B cell (primary cell): Measurements from ENCODE around the gene KPNA5. TPM values are rescaled to one million over a fixed set of nuclear protein-coding genes. Genes with fewer than 3 reads are reported as not detected.

ENCODE experiments used
- ATAC-seq: fragments of 200-7000 bp; cut with Tn5 transposase; one replicate; pipeline ENCODE4 v1.10.0; 2021; ENCODE audit warnings: low read depth, mild to moderate bottlenecking, moderate number of reproducible peaks, moderate library complexity
- CTCF ChIA-PET: fragments of 350-600 bp; sonication (Branson Sonifier 250); formaldehyde crosslinking; loops from one replicate; lab custom pipeline; 2021; ENCODE audit warnings: antibody characterized with exemption, inconsistent platforms; lab: Charles Lee
- POLR2A ChIA-PET: fragments of 350-600 bp; sonication (Branson Sonifier 250); formaldehyde crosslinking; loops from one replicate; lab custom pipeline; 2021; ENCODE audit warnings: antibody characterized with exemption; lab: Charles Lee
- DNase-seq: peaks from one replicate; pipeline ENCODE4 v3.0.0; 2013
- H2AFZ ChIP-seq: 2 replicates; pipeline ENCODE4 v1.6.1; 2012; ENCODE audit warnings: mild to moderate bottlenecking, low read depth, low read length; ENCODE audit not compliant: insufficient read depth, poor library complexity, severe bottlenecking
- H3K27ac ChIP-seq, 2 donors: 1 replicate in 1 of 2; 2 replicates in 1 of 2; pipeline ENCODE4 v1.5.1; 2012 to 2013; ENCODE audit warnings: low read length in 2 of 2, mild to moderate bottlenecking in 2 of 2, moderate library complexity in 1 of 2
- H3K27me3 ChIP-seq, 4 experiments: fragments of 200-600 bp in 1 of 4; sonication (generic) in 1 of 4; replicated peaks in 1 of 4; 1 replicate in 2 of 4; 2 replicates in 2 of 4; pipeline versions ENCODE4 v1.6.1 to v1.7.0; 2013 to 2016; ENCODE audit warnings: low read length in 3 of 4, mild to moderate bottlenecking in 2 of 4, mixed read lengths in 1 of 4, moderate library complexity in 1 of 4; ENCODE audit not compliant: insufficient read depth in 4 of 4, control insufficient read depth in 3 of 4; ENCODE audit errors: control extremely low read depth in 1 of 4
- H3K36me3 ChIP-seq, 2 experiments: replicated peaks in 1 of 2; 1 replicate in 1 of 2; 2 replicates in 1 of 2; pipeline versions ENCODE4 v1.6.1 to v1.7.1; 2013; ENCODE audit warnings: low read length in 1 of 2; ENCODE audit not compliant: insufficient read depth in 2 of 2, control insufficient read depth in 1 of 2; ENCODE audit errors: control extremely low read depth in 1 of 2, extremely low read depth in 1 of 2
- H3K4me1 ChIP-seq, 2 donors: fragments of 200-600 bp in 1 of 2; sonication (generic) in 1 of 2; 1 replicate in 1 of 2; 2 replicates in 1 of 2; pipeline versions ENCODE4 v1.5.1 to v1.6.1; 2013 to 2017; ENCODE audit warnings: low read length in 2 of 2; ENCODE audit not compliant: control insufficient read depth in 2 of 2, insufficient read depth in 2 of 2
- H3K4me2 ChIP-seq: replicated peaks from 2 replicates; pipeline ENCODE3; 2012; ENCODE audit warnings: mild to moderate bottlenecking, low read depth, low read length; ENCODE audit not compliant: poor library complexity, severe bottlenecking
- H3K4me3 ChIP-seq, 5 experiments: fragments of 200-600 bp in 1 of 5; sonication (generic) in 1 of 5; 1 replicate in 3 of 5; 2 replicates in 2 of 5; pipeline versions ENCODE4 v1.5.1 to v1.7.0; 2011 to 2016; ENCODE audit warnings: low read length in 4 of 5, mild to moderate bottlenecking in 4 of 5, low read depth in 2 of 5, control low read depth in 1 of 5, moderate library complexity in 1 of 5; ENCODE audit not compliant: insufficient read depth in 1 of 5; ENCODE audit errors: control extremely low read depth in 1 of 5, extremely low read depth in 1 of 5
- H3K79me2 ChIP-seq: fragments of 200-600 bp; sonication (generic); one replicate; pipeline ENCODE4 v1.6.0; 2016; ENCODE audit warnings: low read length; ENCODE audit not compliant: control insufficient read depth, insufficient read depth
- H3K9ac ChIP-seq: fragments of 200-600 bp; sonication (generic); 2 replicates; pipeline ENCODE4 v1.6.1; 2017; ENCODE audit warnings: mild to moderate bottlenecking, low read length, moderate library complexity
- H3K9me3 ChIP-seq, 3 donors: one replicate each; pipeline versions ENCODE4 v1.6.1 to v1.7.1; 2013; ENCODE audit warnings: low read length in 2 of 3; ENCODE audit not compliant: control insufficient read depth in 2 of 3, insufficient read depth in 1 of 3; ENCODE audit errors: control extremely low read depth in 1 of 3
- H4K20me1 ChIP-seq: 2 replicates; pipeline ENCODE4 v1.6.0; 2012; ENCODE audit warnings: mild to moderate bottlenecking, low read length; ENCODE audit not compliant: insufficient read depth, control insufficient read depth, poor library complexity, severe bottlenecking
- H3K27ac Mint-ChIP-seq: one replicate; pipeline ENCODE4 v1.8.0; 2021; ENCODE audit warnings: mixed read lengths
- H3K27me3 Mint-ChIP-seq: one replicate; pipeline ENCODE4 v1.8.0; 2021; ENCODE audit warnings: mixed read lengths
- H3K4me1 Mint-ChIP-seq: one replicate; pipeline ENCODE4 v1.8.0; 2021; ENCODE audit warnings: mixed read lengths
- H3K4me3 Mint-ChIP-seq: one replicate; pipeline ENCODE4 v1.8.0; 2021; ENCODE audit warnings: mixed read lengths
- H3K9me3 Mint-ChIP-seq: one replicate; pipeline ENCODE4 v1.8.0; 2022; ENCODE audit warnings: mixed read lengths; ENCODE audit not compliant: insufficient read depth
- CTCF ChIP-seq: fragments of 200-600 bp; IDR thresholded peaks from one replicate; pipeline ENCODE4 v1.8.0; 2022; ENCODE audit warnings: antibody characterized with exemption, mild to moderate bottlenecking
- EZH2 ChIP-seq: IDR thresholded peaks from 2 replicates; pipeline ENCODE4 v1.6.1; 2012; ENCODE audit warnings: borderline replicate concordance, low read depth, mild to moderate bottlenecking, moderate library complexity, low read length; ENCODE audit not compliant: insufficient read depth, poor library complexity, severe bottlenecking
- WGBS: methylation state at CpG from one replicate; pipeline ENCODE4 v1.1.5; 2013; ENCODE audit warnings: missing lambda C conversion rate; ENCODE audit not compliant: insufficient coverage; 5-methylcytosine and 5-hydroxymethylcytosine counted together
- intact Hi-C: fragments of 100-400 bp; cut with micrococcal nuclease; formaldehyde crosslinking; loops from one replicate; pipeline ENCODE4 v1.10.0; 2022
- polyA plus RNA-seq: library from polyadenylated mRNA; depleted of rRNA; stranded (reverse); fragments of >200 nt; gene quantifications from 2 replicates; pipeline ENCODE4 v1.2.3, GENCODE V29; 2012
- total RNA-seq, 2 donors: library from RNA; stranded (reverse); fragments of 120-200 nt in 1 of 2; gene quantifications; 1 replicate in 1 of 2; 2 replicates in 1 of 2; pipeline versions ENCODE4 v1.2.3 to v1.2.4, GENCODE V29; 2013 to 2022

KPNA5 gene
- total and polyA plus RNA-seq, 2 donors (not counting 1 experiment from before 2014, with no cell fraction given), result 6.9 to 41.7 TPM

GRCh38 chr6:116741571-116741970 lies 60.6 kb downstream of the KPNA5 start:
- H3K4me3 Mint-ChIP-seq, result no peak overlapping the region
- no peak overlapping the region for H3K4me3 ChIP-seq
- H3K9ac ChIP-seq, result no peak overlapping the region
- H3K79me2 ChIP-seq, result no peaks in the 10 kb centered on the region
- intact Hi-C loops, result no loop called here
- peaks cover 0 to 8% (median 0%) of the 10 kb centered on the region in 3 donors for H3K9me3 ChIP-seq
- TF ChIP-seq CTCF (no peak), EZH2 (no peak)
- H3K27me3 ChIP-seq, result no peaks in the 10 kb centered on the region
- DNase-seq (no peak), ATAC-seq (no peak)
- no peak overlapping the region for H3K27ac Mint-ChIP-seq
- H3K4me2 ChIP-seq, result no peak overlapping the region
- POLR2A ChIA-PET, result no interaction called here
- no peaks in the 10 kb centered on the region for H4K20me1 ChIP-seq
- H3K9me3 Mint-ChIP-seq, result peaks cover 6% of the 10 kb centered on the region
- H3K4me1 ChIP-seq, result no peaks in the 10 kb centered on the region
- peaks cover 0 to 5% of the 10 kb centered on the region in 2 experiments for H3K36me3 ChIP-seq
- no peak overlapping the region for H3K27ac ChIP-seq
- no CpG with 5 or more reads among the region's 1 CpG for WGBS
- H2AFZ ChIP-seq, result no peak overlapping the region
- no peaks in the 10 kb centered on the region for H3K4me1 Mint-ChIP-seq
- CTCF ChIA-PET, result no interaction called here
- no peaks in the 10 kb centered on the region for H3K27me3 Mint-ChIP-seq

- H3K4me3 Mint-ChIP-seq, result no peak overlapping the region
- no peak for ATAC-seq
- Histone ChIP-seq H3K36me3 (no peaks in the 10 kb centered on the region), H3K9me3 (no peaks in the 10 kb centered on the region), H3K4me3 (no peak overlapping the region), H3K4me1 (no peaks in the 10 kb centered on the region), H3K79me2 (no peaks in the 10 kb centered on the region), H4K20me1 (no peaks in the 10 kb centered on the region), H3K27me3 (no peaks in the 10 kb centered on the region), H3K9ac (no peak overlapping the region), H2AFZ (no peak overlapping the region), H3K4me2 (no peak overlapping the region), H3K27ac (no peak overlapping the region)
- H3K27ac Mint-ChIP-seq, result no peak overlapping the region
- H3K27me3 Mint-ChIP-seq, result peaks cover 6% of the 10 kb centered on the region
- 100% methylated on average over 3 of the region's 5 CpGs for WGBS
- no peaks in the 10 kb centered on the region for H3K4me1 Mint-ChIP-seq
- no peak for DNase-seq
- POLR2A ChIA-PET, result no interaction called here
- intact Hi-C loops, result no loop called here
- CTCF ChIA-PET, result no interaction called here
- TF ChIP-seq CTCF (no peak), EZH2 (no peak)
- H3K9me3 Mint-ChIP-seq, result no peaks in the 10 kb centered on the region
These were observed 64.2 kb downstream of the KPNA5 start for GRCh38 chr6:116745176-116745575.
